Stimulated activated naive CD8-positive, alpha-beta T cell treated with anti-CD3 and anti-CD28 coated beads, Interleukin-15, amount 100 ng/mL, for 72 hours (primary cell): ENCODE results near the gene ZBTB7B.
A peak's percentile ranks its signal among the peaks of the same experiment; 100 is the strongest.

Source experiments
- ATAC-seq: fragments of 150-1000 bp; cut with Tn5 transposase; 2 replicates; pipeline ENCODE4 v1.10.0; 2021; ENCODE audit warnings: mild to moderate bottlenecking, moderate library complexity
- DNase-seq, 2 donors: peaks; one replicate each; pipeline ENCODE4 v3.0.0; 2021 to 2022
- H3K27ac Mint-ChIP-seq, 2 donors: one replicate each; pipeline ENCODE4 v1.8.0; 2022; ENCODE audit warnings: mild to moderate bottlenecking in 2 of 2, mixed read lengths in 2 of 2, moderate library complexity in 2 of 2
- H3K27me3 Mint-ChIP-seq: one replicate; pipeline ENCODE4 v1.8.0; 2022; ENCODE audit warnings: mixed read lengths
- H3K4me1 Mint-ChIP-seq: one replicate; pipeline ENCODE4 v1.8.0; 2022; ENCODE audit warnings: mild to moderate bottlenecking, mixed read lengths
- H3K4me3 Mint-ChIP-seq, 2 donors: one replicate each; pipeline ENCODE4 v1.8.0; 2022; ENCODE audit warnings: mild to moderate bottlenecking in 2 of 2, mixed read lengths in 2 of 2, moderate library complexity in 1 of 2
- H3K9me3 Mint-ChIP-seq, 2 donors: one replicate each; pipeline ENCODE4 v1.8.0; 2022; ENCODE audit warnings: mixed read lengths in 2 of 2

Gene ZBTB7B

DNA sequence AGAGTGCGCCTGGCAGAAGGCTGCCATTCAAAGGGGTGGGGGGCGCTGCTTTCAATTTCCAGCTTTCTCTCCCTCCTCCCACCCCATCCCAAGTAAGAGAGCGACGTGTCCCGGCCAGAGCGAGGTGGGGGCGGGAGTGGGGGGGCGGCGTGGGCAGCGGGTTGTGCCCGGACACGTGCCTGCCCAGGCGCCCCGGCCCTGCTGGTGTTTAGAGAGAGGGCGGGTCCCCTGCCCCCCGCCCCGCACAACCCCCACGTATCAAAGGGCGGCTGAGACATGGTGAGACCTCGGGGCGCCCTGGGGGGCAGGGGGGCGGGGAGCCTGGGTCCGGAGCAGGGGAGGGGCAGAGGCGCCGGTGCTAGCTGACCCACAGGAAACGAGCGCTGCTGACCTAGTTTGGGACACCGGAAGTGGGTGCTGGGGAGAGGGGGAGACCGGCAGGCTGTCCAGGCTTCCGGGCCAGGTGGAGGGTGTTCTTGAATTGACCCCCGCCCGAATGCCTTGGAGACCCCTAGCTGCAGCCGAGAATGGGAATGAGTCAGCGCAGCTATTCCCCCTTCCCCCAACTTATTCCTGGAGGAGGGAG, 1.3 kb downstream of the ZBTB7B start:
- Mint-ChIP-seq H3K4me3 (peak overlapping the region; percentile 89 to 93), H3K27ac (peak overlapping the region; percentile 99), H3K9me3 (no peaks in the 10 kb centered on the region), H3K4me1 (peaks cover 71% of the 10 kb centered on the region), H3K27me3 (no peaks in the 10 kb centered on the region)
- ATAC-seq = no peak
- DNase-seq = peak in 1 of 2 donors; percentile 65

DNA sequence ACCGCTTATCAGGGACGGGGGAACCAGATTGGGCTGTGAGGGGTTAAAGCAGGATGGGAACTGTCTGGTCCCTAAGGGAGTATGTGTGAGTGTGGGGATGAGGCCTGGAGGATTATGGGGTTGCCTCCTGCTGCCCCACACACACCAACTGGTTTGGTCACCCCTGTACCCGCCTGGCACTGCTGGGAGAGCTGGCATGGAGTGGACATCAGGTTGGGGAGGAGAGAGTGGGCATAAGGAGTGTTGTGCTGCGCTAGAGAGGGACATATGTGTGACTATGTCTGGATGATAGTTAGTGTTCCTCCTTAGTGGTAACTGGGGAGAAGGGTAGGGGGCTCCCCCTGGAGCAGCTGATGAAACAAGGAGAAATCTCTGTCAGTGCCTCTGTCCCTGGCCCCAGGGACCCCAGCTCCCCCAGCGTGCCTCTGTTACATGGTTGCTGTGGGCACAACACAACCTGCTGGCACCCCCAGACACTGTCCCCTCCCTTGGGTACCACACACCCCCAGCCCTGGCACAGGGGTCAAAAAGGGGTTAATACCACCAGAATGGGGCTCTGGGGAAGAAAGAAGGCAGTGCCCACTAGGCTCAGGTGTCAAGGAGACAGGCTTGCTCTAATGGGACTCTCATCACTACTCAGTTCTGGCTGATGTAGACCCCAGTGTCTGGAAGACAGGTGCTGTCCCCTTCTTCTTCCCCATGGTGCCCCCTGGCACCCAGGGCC, 1.9 kb downstream of the ZBTB7B start:
- H3K27ac Mint-ChIP-seq = peak overlapping the region; percentile 99
- peak overlapping the region; percentile 89 to 93 for H3K4me3 Mint-ChIP-seq
- ATAC-seq (peak; percentile 30), DNase-seq (peak; percentile 43 to 83)
- H3K27me3 Mint-ChIP-seq = no peaks in the 10 kb centered on the region
- no peaks in the 10 kb centered on the region for H3K9me3 Mint-ChIP-seq
- H3K4me1 Mint-ChIP-seq = peaks cover 71% of the 10 kb centered on the region

DNA sequence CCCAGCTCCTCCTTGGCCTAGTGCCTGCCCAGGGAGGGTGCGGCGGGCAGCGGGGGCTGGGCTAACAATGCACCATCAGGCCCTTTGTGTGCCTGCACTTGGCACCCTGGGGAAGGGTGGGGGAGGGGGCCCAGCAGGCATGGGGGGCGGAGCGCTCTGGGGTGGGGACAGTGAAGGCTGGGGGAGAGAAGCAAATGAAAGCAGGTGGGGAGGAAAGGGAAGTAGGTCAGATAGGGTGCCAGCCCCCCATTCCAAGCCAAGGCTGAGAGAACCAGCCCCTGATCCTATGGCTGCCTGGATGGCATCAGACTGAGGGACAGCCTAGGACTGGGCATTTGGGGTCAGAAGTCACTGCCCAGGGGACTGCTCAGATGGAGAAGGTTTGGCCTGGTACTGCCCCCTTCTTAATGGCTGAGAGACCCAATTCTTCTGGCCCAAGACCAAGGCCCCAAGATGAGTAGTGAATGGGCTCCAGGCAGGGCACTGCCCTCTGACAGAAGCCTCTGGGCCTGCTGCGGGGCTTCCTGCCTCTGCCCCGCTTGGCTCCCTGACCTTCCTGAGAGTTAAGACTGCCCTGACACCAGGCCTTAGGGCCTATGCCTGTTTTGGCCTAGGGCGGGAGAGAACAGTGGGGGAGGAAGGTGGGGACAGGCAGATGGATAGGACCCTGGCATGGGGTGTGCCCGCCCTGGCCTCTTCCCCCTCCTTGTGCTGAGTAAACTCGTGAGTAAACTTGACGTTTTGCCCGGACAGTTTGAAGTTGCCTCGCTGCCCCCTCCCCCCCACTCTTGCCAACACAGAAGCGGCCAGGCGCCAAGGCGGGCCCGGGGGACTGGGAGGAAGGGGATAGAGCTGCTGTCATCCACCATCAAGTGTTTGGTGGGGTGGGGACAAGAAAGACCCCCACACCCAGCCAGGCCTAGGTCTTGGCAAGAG, 2.7 kb downstream of the ZBTB7B start:
- no peaks in the 10 kb centered on the region for H3K27me3 Mint-ChIP-seq
- DNase-seq (no peak), ATAC-seq (peak; percentile 1)
- H3K27ac Mint-ChIP-seq = peak overlapping the region; percentile 99
- H3K4me1 Mint-ChIP-seq = peaks cover 71% of the 10 kb centered on the region
- no peaks in the 10 kb centered on the region for H3K9me3 Mint-ChIP-seq
- peak overlapping the region; percentile 89 to 93 for H3K4me3 Mint-ChIP-seq

DNA sequence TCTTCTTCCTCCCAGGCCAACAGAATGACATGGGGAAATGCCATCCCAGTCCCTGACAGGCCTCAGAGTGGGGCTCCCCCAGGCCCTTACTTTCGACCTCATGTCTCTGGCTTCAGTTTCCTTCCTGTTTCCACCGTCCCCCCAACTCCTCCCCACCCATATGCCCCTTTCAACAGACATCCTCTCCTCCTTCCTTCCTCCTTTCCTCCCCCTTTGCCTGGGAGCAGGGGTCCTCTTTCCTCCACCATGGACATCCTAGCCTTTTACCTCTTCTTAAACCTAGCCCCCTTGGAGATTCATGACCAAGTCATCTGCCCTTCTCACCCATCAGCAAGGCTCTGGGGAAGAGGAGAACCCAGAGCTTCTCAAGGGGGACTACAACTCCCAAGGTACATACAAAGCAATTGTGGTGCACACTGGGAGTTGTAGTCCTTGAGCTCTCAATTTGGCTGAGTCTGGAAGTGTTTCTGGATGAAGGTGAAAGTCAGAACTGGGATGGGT, 4.0 kb downstream of the ZBTB7B start:
- DNase-seq (peak in 1 of 2 donors; percentile 55), ATAC-seq (peak; percentile 20)
- Mint-ChIP-seq H3K4me3 (peak overlapping the region; percentile 89 to 93), H3K27me3 (no peaks in the 10 kb centered on the region), H3K9me3 (no peaks in the 10 kb centered on the region), H3K27ac (peak overlapping the region; percentile 99), H3K4me1 (peaks cover 83% of the 10 kb centered on the region)

DNA sequence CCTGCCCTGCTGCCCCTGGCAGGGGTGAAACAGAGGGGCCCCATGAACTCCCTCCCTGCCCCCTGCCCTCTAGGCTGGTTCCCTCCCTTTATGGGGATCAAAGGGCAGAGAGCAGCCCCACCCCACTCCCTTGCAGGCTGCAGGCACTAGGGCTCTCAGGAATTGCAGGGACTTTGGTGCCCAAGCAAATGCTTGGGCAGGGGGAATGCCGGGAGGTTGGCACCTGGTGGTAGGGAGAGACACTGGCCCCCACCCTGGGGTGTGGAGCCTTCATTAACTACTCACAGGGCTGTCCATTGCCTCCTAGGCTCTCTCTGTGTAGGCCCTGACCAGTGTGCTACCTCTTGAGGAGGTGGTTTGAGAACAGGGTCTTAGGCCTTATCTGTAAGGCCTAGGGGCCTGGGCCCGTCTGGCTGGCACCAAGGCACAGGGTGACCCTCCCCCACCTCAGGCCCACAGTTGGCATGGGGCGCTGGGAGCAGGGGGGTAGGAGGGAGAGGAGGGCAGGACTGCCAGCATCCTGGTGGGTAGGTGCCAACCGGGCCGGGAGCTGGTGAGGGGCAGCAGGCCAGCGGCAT, 4.7 kb downstream of the ZBTB7B start:
- DNase-seq (no peak), ATAC-seq (no peak)
- Mint-ChIP-seq H3K27me3 (no peaks in the 10 kb centered on the region), H3K27ac (peak overlapping the region in 1 of 2 donors; percentile 99), H3K9me3 (no peaks in the 10 kb centered on the region), H3K4me3 (no peak overlapping the region), H3K4me1 (peaks cover 90% of the 10 kb centered on the region)

DNA sequence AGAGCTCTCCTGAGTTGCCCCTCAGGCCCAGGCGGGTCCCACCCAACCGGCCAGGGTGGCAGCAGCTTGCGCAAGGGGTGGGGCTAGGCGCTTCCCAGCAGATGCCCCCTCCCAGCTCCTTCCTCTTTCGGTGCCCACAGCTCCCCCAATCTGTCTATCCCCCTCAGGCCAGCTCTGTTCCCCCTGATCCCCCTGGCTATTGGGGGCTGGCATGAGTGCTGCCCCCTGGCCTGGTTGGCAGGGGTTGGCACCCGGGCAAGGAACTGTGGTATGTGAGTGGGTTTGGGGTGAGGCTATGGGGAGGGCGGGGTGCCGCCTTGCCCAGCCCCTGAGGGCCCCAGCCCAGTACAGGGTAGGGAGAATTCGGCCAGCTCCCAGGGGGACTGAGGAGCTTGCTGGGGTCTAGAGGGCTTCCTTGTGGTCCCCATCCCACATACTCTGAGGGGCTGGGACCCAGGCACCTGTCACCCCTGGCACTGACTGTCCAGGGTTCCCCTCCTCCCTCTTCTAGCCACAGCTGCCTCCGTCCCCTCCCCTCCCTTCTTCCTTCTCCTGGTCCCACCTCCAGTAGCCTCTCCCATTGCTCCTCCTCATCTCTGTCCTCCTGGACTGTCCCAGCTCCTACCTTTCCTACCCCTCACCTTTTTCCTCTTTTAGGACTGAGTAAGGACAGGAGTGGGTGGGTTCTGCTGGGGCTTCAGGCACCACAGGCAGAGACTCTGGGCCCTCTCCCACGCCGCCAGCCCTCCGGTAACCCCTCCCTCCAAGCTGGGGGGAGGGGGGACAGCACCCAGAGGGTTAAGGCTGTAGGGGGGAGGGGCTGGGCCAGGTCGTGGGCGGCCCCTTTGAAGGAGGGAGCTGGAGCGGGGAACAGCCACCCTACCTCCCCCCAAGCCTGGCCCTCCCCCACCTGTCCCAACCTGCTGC, 5.7 kb downstream of the ZBTB7B start:
- Mint-ChIP-seq H3K27ac (peak overlapping the region in 1 of 2 donors; percentile 89), H3K4me1 (peaks cover 99% of the 10 kb centered on the region), H3K27me3 (no peaks in the 10 kb centered on the region), H3K4me3 (peak overlapping the region in 1 of 2 donors; percentile 66), H3K9me3 (no peaks in the 10 kb centered on the region)
- no peak for DNase-seq
- ATAC-seq = no peak

DNA sequence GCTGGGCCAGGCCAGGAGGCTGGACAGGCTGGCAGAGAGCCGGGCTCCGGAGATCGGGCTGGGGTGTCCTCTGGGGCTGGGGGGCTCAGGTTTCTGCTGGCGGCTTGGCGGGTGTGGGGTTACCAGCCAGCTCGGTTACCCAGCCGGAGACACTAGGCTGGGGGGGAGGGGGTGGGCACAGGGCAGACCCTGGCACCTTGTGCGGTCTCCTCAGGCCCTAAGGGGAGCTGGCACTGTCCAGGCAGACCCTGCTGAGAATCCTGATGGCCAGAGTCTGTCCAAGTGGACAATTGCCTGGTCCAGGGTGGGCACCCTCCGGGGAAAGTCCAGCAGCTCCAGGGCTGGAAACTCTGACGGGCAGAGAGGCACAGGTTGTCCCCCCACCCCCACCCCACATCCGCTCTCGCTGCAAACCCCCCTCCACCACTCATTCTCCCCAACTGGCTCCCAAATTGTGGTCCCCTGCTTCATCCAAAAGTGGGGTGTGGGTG, 6.7 kb downstream of the ZBTB7B start:
- peaks cover 100% of the 10 kb centered on the region for H3K4me1 Mint-ChIP-seq
- H3K9me3 Mint-ChIP-seq = no peaks in the 10 kb centered on the region
- H3K4me3 Mint-ChIP-seq = peak overlapping the region; percentile 70 to 74
- DNase-seq (no peak), ATAC-seq (no peak)
- H3K27me3 Mint-ChIP-seq = no peaks in the 10 kb centered on the region
- H3K27ac Mint-ChIP-seq = peak overlapping the region in 1 of 2 donors; percentile 89

DNA sequence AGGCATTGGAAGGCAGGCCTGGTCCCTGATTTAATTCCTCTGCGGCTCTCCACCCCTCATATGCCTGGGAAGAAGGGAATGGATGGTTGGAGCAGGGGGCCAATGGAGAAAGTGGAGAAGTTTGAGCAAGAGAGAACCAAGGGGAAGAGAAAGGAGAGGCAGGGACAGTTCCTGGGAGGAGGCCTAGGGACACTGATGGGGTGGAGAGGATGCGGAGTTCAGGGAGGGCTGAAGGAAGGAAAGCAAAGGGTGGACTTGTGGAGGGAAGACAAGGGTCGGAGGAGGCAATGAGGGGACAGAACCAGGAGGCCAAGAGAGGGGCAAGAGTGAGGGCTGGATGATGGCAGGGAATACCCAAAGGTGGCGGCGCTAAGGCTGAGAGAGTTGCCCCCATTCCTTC, 7.1 kb downstream of the ZBTB7B start:
- H3K27ac Mint-ChIP-seq = no peak overlapping the region
- no peaks in the 10 kb centered on the region for H3K27me3 Mint-ChIP-seq
- peaks cover 99% of the 10 kb centered on the region for H3K4me1 Mint-ChIP-seq
- H3K9me3 Mint-ChIP-seq = no peaks in the 10 kb centered on the region
- peak overlapping the region; percentile 58 to 73 for H3K4me3 Mint-ChIP-seq
- ATAC-seq (no peak), DNase-seq (no peak)

DNA sequence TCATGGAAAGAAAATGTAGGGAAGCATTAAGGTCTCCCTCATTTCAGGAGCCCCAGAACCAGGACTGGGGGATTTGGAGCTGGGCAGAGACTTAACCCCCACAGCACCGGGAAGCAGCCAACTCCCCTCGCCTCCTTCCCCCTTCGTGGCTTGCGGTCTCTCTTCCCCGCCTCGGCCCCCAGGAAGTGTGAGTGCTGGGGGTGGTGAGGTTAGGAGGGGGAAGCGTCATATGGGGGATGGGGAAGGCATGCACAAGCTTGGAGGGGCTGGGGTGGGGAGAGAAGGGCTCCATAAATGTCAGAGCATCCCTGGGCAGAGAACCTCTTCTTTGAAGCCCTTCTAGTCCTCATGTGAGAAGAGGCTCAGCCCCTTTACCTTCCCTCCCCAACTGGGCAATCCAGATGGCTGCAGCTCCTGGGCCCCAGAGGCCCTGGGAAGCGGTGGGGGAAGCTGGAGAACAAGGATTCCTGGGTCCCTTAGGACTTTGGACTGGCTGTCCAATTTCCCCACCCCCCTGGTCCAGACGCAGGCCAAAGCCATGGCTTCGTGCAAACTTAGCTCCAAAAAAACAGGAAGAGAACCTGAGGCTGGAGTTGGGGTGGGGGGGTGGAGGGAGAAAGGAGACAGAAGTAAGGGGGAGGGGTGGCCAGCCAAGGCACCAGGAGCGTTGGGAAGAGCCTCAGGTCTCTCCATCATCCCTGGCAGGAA, 7.8 kb downstream of the ZBTB7B start:
- Mint-ChIP-seq H3K4me1 (peaks cover 94% of the 10 kb centered on the region), H3K4me3 (peak overlapping the region; percentile 58 to 73), H3K27me3 (no peaks in the 10 kb centered on the region), H3K9me3 (no peaks in the 10 kb centered on the region), H3K27ac (peak overlapping the region in 1 of 2 donors; percentile 23)
- no peak for ATAC-seq
- DNase-seq = no peak

DNA sequence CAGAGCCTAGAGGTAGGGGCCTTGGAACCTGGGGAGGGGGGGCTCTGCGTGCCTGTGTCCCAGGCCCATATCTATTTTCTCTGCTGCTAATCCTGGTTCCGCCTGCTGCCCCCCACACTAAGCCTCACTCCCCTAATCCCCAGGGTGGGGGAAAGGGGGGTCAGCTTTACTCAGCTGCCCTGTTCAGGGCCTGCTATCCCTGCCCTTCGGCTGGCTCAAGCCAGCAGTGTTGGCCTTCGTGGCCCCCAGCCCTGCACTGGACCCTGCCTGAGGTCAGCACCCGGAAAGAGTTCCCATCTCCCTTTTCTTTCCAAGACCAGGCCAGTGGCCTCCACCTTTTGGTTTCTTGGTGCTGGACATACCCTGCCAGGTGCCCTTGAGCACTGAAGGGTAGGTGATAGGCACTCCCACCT, 8.4 kb downstream of the ZBTB7B start:
- Mint-ChIP-seq H3K4me3 (peak overlapping the region; percentile 30 to 52), H3K27ac (no peak overlapping the region)

DNA sequence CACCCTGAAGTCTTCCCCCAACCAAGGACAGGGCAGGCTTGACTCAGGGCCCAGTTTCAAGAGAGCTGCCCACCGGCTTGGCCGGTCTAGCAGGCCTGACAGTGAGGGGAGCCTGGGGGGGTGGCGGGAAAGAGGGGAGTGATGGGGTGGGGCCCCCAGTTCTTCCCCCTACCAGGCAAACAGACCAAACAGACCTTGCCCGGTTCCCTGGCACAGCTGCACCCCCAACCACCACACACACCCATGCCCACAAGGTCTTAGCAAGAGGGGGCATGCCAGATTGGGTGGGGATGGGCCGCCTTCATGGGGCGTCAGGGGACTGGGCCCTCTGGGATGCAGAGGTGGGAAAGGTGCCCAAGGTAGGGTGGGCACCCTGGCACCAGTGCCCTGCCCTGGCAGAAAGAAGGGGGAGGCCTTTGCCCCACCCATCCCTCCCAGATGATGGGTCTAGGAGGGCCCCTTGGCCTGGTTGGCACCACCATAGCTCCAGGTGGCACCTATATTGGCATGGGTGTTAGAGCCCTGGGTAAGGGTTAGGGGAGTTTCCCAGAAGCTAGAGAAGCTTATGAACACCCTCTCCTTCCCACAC, 8.9 kb downstream of the ZBTB7B start:
- ATAC-seq (no peak), DNase-seq (no peak)
- no peak overlapping the region for H3K4me3 Mint-ChIP-seq
- H3K27ac Mint-ChIP-seq = no peak overlapping the region
- H3K27me3 Mint-ChIP-seq = peaks cover 7% of the 10 kb centered on the region
- peaks cover 94% of the 10 kb centered on the region for H3K4me1 Mint-ChIP-seq
- H3K9me3 Mint-ChIP-seq = no peaks in the 10 kb centered on the region

More for the DNA sequence above, 8.4 kb downstream of the ZBTB7B start:
- no peaks in the 10 kb centered on the region for H3K9me3 Mint-ChIP-seq
- peaks cover 3% of the 10 kb centered on the region for H3K27me3 Mint-ChIP-seq
- H3K4me1 Mint-ChIP-seq = peaks cover 94% of the 10 kb centered on the region
- DNase-seq (no peak), ATAC-seq (no peak)

DNA sequence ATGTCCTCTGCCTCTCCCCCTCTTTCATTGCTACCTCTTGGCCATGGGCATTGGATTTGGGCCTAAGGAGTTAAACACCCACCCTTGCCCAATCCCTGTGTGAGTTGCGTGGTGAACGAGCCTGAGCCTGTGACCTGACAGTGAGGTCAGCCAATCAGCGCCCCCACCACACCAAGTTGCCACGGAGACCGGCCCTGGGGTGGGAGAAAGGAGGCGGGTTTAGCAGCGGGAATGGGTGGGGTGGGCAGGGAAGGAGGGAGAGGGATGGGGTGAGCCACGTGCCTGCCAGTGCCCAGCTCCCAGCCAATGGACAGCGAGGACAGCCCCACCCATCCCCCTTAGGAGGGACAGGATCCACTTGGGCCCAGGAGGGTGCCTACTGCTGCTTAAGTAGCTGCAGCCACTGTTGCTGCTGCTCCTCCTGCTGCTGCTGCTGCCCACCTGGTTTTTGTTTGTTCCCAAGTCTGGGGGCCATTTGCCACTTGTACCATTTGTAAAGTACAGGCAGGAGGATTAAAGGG, 9.5 kb downstream of the ZBTB7B start:
- no peak overlapping the region for H3K4me3 Mint-ChIP-seq
- DNase-seq = no peak
- peaks cover 94% of the 10 kb centered on the region for H3K4me1 Mint-ChIP-seq
- ATAC-seq = no peak
- peaks cover 7% of the 10 kb centered on the region for H3K27me3 Mint-ChIP-seq
- H3K9me3 Mint-ChIP-seq = no peaks in the 10 kb centered on the region
- H3K27ac Mint-ChIP-seq = no peak overlapping the region
